Stimulated activated CD4-positive, alpha-beta T cell treated with anti-CD3 and anti-CD28 coated beads, Interleukin-1b, Interleukin-23, amount 100 ng/mL, for 24 hours (primary cell): ENCODE results near the gene RAB11FIP3.

Experiments
- DNase-seq, 4 experiments: peaks; one replicate each; pipeline ENCODE4 v3.0.0-alpha.2; 2020; ENCODE audit warnings: low read depth in 4 of 4, low spot score in 1 of 4

The RAB11FIP3 gene

DNA sequence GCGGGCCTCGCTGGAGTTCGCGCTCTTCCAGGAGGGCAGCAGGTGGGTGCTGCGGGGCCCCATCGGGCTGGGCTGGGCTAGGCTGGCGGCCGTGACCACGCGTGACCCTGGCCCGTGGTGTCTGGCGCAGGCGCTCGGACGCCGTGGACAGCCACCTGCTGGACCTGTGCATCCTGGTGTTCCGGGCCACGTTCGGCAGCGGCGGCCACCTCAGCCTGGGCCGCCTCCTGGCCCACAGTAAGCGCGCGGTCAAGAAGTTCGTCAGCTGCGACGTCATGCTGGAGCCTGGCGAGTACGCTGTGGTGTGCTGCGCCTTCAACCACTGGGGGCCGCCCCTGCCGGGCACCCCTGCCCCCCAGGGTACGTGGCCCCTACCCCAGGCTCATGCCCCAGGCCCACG lies 126.7 kb downstream of the RAB11FIP3 start:
- no peak for DNase-seq

DNA sequence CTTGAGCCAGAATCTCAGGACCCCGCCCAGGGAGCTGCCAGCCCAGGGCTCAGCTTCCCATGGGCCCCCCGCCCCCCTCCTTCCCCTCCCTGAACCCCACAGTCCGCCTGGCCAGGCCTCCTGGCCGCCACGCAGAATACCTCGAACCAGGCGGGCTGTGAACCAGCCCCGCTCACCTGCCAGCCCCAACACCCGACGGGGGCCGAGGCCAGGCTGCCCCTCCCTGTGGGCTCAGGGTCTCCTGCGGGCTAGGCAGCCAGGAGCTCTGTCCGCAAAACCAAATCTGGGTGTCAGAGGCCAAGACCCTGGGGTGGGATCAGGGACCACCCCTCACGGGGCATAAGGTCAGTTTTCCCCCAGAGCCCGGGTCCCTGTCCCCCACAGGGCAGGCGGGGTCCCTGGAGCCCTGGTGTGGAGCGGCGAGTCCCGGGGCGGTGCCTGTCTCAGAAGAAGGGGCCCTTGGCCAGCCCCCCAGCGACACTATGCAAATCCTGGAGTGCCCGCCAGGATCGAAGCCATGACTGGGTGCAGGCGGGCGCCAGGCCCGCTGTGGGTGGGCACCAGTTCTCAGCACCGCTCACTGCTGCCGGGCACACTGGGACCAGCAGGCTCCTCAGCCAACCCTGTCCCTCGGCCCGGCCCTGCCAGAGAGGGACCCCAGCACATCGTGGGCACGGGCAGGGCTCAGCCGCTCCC lies 128.3 kb downstream of the RAB11FIP3 start:
- DNase-seq, result no peak

DNA sequence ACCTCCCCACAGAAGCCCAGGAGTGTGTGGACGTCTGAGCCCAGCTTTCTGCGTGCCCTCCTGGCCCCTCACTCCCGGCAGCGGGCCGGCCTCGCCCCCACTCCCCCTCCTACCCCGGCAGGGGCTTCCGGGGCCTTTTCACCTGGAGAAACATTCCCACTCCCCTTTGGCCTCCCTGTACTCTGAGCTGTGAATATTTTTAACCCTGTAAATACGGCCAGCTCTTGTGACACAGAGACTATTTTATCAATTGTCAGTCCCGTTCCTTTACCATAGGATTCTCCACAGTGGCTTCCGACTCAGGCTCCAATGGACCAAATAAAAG lies 128.8 kb downstream of the RAB11FIP3 start:
- no peak for DNase-seq

DNA sequence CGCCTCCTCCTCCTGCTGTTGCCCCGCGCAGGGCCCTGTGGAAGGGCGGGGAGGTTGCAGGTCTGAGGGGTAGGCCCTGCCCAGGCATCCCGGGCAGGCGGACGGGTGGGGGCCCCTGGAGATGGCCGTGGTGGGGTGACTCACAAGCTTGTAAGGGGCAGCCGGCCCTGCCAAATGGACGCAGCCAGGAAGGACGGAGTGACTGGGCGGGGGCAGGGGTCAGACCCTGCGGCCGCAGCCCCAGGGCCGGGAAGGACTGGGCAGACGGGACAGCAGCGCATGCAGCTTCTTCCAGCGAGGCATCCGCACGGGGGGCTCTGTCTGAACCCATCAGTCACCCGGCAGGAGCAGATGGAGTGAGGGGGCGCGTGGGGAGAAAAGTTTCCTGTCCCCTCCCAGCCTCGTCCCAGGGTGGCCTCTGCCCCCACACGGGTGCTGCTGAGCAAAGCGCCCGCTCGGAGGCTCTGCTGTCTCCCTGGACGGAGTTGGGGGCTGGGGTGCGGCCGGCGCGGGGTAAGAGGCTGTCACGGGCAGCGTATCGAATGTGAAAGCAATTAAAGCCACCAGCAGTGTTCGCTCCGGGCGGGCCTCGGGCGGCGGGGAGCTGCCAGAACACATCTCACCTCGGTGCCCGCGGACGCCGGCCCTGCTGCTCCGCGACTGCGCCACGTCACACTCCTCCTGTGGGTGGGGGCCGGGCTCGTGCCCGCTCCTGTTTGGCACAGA lies 129.4 kb downstream of the RAB11FIP3 start:
- no peak for DNase-seq

DNA sequence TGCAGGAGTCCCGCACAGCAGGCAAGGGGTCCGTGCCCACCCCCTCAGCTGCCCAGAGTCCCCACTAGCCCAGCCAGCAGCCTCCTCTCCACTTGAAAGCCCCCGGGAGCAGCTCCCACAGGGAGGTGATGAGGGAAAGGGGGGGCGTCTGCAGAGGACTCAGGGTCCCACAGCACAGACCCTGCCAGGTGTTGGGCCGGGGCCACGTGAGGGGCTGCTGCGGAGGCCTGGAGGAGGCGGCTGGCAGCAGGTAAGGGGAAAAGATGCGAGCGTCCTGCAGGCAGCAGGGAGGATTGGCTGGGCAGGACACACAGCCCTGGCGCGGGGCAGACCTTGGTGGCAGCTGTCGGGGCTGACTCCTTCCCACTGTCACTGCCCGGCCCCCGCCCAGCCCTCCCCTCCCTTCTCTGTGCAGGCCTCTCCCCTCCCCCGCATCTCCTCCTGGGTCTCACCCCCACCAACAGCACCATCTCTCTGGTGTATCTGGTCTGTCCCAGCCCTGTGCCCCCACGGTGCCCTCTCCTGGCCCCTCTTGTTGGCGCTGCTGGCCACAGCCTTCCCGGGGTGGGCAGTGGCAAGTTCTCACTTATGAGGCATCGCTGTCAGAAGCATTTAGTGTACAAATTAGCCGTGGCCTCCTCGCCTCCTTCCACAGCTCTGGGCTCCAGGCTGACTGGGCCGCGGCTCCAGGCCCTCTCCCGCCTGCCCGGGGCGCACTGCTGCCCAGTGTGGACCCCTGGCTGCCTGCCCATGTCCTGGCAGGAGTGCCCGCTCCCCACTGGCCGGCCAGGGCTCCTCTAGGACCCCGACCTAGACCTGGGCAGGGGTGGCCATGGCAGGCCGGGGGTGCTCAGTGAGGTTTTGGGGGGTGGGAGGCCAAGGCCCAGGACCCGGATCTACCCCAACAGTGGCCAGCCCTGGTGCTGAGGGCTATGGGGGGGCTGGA lies 130.4 kb downstream of the RAB11FIP3 start:
- DNase-seq, result no peak

DNA sequence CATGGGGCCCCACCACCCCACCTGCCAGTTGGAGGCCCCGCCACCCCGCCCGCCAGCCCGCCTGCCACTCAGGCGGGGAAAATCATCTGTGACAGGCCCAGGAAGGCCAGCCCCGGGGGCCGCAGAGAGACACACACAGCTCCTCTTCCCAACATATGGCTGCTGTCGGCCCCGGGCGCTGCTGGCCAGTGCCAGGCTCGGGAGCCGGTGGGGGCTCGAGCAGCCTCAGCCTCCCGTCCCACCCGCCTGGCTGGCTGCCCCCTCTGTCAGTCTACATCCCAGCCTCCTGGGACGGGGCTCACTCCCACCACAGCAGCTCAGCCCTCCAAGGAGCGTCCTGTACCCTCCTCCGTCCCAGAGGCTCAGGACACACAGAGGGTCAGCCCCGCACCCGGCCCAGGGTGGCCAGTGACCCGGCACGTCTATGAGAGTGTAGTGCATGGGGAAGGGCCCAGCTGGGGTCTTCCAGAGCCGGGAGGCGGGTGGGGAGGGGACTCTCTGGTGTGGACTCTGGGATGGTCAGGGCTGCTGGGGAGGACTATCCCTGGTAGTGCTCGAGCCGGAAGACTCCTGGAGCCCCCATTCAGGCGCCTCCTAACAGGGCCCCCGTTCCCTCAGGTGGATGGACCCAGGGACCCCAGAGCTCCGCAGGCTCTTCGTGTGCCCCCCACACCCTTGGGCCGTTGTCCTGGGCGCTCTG lies 131.2 kb downstream of the RAB11FIP3 start:
- no peak for DNase-seq

DNA sequence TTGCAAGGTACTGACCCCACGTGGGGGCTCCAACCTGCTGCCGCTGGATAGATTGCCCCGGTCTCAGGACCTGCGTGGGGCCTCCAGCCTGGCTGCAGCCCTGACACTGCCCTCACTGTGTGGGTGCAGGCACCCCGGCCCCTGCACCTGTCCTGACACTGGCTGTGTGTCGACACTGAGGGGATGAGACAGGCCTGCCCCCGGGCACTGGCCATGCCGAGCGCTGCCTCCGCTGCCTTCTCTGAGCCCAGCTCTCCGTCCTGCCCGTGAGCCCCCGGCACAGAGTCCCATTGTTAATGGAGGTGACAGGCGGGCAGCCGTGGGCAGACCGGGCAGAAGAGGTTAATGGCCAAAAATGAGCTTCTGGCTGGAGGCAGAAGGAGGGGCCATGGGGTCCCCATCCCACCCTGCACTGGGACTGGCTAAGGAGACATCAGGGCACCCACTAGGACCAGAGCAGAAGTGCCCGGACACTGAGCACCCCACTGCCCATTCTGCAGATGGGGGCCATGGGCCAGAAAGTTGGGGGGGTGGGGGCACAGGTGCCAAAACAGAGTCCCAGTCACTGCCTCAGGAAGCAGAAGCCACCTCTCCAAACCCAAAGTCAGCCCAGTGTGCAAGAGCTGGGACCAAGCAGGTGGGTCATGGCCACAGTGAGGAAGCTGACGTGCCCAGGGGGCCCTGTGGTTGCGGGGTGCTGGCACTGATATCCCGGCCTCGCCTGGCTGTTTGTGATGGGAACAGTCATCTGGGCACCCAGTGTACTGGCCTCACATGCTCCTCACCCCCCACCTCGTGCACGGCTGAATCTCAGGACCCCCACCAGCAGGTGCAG lies 132.2 kb downstream of the RAB11FIP3 start:
- no peak for DNase-seq

DNA sequence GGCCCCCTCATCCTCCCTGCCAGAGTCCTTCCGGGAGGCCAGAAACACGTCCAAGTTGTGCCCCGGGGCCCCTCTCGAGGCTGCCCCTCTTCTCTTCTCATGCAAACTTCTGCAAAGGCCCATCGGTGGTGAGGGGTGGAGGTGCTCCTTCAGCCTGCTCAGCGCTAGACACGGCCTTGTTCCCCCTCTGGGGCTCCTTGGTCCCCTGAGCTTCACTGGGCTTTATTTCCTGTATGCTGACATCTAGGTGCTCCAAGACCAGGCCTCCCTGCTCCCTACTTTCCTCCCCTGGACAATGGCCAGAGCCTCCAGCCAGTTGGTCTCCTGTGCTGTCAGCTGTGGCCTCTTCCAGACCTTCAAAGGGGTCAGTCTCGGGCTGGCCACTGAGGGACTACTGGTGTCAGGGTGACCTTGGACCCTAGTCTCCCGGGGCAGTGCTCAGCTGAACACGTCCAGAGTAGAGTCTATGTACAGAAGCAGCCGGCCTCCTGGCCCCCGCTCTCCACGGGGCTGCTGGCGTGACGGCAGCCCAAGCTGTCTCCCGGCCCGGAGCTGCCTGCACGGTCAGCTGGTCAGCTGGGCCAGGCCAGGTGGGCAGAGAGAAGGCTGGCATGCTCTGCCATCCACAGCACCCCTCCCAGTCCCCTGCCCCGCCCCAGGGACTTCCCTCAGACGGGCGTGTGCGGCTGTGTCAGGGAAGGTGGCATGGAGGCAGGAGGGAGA lies 133.0 kb downstream of the RAB11FIP3 start:
- DNase-seq, result no peak

DNA sequence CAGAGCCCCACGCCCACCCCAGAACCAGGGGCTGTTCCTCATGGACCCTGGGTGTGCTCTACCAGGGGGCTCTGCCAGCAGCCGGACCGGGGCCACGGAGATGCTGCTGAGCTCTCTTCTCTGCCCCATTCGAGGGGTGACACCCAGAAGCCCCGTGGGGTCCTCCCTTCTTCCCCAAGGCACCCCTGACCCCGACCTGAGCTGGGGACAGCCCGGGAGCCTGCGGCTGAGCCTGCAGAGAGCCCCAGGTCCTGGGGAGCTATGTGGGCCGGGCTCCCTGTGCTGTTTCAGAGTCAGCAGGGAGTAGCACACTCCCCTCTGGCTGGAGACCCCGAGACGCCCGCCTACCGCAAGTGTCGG lies 133.6 kb downstream of the RAB11FIP3 start:
- DNase-seq, result no peak

DNA sequence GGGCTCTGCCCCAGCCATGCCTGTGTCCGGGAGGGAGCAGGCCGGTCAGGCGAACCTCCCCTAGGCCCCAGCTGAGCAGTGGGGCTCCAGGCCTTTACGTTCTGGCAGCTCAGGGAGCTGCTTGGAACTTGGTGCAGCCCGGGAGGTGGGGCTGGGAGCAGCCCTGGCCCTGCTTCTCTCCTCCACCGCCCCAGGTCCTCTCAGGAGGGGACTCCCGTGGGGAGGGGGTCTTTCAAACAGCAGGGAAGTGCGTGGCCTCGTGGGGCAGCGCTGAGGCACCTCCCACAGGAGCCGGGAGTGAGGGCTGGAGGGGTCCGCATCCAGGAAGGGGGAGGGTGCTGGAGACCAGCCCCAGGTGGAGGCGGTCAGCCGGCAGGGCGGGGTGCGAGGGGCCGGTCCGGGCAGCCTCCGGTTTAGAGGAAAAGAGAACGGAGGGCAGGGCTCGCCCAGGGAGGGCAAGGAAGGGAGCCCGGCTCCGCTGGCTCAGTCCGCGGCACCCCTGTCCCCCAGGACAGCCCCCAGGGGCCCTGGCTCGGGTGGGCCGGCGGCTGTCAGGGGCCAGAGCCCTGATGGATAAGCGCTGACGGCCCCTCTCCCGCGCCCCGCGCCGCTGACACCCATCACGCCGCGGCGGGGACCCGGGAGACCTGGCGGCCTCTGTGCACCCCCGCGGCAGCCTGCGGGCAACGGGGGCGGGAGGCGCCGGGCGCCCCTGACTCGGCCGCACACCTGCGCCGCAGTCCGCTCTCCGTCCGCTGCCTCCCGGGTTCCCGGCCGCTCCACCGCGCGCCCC lies 134.2 kb downstream of the RAB11FIP3 start:
- no peak for DNase-seq

DNA sequence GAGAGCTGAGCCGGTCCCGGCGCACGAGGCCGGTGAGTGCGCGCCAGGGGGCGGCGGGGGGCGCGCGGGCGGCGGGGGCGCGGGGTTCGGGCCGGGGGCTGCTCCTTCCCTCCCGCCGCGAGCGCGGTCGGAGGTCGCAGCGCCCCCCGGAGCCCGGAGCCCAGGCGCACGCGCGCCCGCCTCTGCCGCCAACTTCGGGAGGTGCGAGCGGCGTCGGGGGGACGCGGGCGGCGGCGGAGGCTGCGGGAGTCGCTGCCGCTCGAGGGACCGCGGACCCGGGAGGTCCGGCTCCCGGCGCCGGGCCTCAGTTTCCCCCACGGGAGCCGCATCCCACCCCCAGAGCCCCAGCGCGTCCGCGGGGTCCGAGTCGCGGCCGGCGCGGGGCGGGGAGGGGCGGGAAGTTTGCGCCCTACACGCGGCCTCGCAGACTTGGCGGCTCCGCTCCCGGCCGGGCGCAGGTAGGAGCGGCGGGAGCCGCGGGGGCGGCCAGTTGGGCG lies 134.8 kb downstream of the RAB11FIP3 start, which contains the start of gene PRR35:
PRR35 (plus strand) TSS at position 191 of the 497 bp plus-strand sequence. CDS start 2,901 bp downstream, outside the sequence.
- DNase-seq, result no peak

DNA sequence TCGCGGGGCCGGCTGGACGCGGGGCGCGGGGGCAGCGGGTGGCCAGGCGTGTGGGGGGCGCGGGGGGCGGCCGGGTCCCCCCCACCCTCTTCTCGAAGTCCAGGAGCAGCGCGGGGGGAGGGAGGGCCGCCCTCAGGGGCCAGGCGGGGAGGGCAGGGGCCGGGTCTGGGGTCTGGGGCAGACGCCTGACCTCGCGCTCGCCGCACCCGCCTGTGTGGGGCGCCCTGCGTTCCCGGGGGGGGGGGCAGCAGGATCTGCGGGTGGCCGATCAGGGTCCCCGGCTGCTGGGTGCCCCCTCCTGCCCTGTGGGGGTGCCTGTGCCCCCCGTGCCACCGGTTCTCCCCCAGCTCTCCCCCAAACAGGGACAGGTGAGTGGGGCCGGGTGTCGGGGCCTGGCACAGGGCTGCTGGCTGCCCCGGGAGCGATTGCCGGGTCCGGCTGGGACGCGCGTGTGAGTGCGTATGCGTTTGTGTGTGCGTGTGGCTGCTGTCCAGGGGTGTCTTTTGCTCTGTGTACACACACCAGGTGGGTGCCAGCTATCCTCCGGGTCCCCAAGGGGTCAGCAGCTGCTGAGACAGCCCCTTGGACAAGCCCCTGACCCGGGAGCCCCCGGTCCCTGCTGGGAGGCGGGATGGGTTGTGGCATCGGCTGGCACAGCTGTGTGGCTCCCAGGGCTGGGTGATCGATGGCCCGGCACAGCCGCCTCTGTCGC lies 135.4 kb downstream of the RAB11FIP3 start:
- no peak for DNase-seq

DNA sequence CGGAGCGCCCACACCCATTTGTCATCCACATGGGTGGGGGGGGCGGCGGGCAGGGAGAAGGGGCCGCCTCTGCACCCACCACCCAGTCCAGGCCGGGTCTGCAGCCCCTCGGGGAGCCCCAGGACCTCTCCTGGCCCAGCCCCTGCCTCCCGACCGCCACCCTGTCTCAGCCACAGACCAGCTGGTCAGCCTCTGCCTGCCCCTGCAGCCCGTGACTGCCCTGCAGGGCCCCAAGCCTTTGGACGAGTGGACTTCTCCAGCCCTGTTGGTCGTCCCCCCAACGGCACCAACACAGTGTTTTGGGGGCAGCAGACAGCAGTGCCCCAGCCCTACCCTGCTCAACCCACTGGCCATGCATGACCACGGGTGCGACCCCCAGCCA lies 136.0 kb downstream of the RAB11FIP3 start:
- DNase-seq, result no peak

DNA sequence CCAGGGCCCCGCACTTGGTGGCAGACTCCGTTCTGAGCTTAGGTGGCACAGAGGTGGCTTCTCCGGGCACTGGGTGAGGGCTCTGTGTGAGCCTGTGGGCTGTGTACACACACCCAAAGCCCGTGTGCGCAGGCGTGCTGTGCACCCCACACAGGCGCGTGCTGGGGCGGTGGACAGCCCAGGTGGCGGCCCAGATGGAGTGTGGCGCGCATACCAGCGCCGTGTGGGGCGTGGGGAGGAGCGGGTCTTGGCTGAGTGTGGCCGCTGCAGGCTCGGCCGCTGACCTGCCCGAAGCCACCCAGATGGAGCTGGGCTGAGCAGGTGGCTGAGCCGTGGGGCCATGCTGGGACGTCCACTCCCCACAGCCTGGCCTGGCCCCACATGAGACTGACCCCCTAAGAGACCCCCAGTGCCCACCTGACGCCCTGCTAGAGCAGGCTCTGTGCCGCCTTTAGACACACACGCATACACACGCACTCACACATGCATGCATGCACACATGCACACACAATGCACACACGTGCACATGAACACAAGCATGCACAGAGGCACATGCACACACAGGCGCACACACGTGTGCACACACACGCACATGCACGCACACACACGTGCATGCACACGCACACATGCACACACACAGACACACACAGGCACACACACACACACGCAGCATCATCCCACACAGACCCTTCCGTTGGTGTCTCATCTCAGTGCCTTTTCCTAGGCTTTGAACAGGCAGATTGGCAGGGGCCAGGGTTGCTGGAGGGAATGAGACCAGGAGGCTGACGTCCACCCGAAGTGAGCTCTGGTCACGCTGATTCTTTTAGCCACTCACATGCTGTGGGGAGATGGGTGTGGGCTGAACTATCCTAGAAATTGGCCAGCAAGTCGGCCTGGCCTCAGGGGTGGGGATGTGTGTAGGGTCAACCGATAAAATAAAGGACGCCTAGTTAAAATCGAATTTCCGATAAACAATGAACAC lies 136.8 kb downstream of the RAB11FIP3 start:
- no peak for DNase-seq

DNA sequence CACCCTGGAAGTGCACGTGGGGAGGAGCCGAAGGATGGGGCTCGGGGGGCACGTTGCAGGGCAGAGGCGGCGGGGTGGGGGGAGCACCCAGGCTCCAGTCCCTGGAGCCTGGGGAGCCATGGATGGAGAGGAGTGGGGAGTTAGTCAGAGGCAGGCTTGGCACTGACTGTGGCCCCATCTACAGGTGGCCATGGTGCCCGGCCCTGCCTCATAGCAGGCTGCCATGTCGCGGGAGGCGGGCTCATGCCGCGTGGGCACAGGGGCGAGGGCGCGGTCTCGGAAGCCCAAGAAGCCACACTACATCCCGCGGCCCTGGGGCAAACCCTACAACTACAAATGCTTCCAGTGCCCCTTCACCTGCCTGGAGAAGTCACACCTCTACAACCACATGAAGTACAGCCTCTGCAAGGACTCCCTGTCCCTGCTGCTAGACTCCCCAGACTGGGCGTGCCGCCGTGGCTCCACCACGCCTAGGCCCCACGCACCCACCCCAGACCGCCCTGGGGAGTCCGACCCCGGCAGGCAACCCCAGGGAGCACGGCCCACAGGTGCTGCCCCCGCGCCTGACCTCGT lies 137.7 kb downstream of the RAB11FIP3 start:
- no peak for DNase-seq

DNA sequence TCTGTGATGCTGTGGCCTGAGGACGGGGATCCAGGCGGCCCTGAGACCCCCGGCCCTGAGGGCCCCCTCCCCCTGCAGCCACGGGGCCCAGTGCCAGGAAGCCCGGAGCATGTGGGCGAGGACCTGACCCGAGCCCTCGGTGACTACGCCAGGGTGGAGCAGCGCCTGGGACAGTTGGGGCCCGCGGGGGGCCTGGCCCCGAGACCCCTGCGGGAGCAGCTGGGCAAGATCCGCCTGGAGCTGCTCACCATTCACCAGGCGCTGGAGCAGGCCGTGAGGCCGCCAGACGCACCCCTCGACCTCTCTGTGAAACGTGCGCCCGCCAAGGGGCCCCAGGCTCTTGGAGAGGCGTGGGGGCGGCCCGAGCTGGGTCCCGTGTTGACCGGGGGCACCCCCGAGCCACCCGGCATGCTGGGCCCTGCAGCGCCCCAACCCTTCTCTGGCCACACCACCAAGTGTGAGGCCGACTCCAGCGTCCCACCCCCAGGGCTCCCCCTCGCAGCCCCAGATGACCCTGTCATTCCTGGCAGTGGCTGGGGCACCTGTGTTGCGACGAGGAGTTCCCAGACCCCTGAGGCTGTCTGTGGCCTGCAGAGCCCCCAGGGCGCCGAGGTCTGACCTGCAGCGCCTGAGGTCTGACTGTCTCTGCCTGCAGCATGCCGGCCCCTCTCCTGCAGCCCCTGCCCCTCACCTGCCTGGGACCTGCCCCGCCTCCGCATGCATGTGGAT lies 139.4 kb downstream of the RAB11FIP3 start:
- no peak for DNase-seq
